IPS-18c (cell line): Measurements from ENCODE around the gene IL20.

Experiments
- H3K4me3 ChIP-seq: 2 replicates; pipeline ENCODE4 v1.7.0; 2013; ENCODE audit warnings: low read depth, mild to moderate bottlenecking, low read length, moderate library complexity; ENCODE audit not compliant: insufficient read depth
- H3K9me3 ChIP-seq: one replicate; pipeline ENCODE4 v1.6.1; 2013; ENCODE audit warnings: mild to moderate bottlenecking, low read length, moderate library complexity; ENCODE audit not compliant: control insufficient read depth, insufficient read depth

Gene IL20

GRCh38 chr1:206860165-206860564, 5.3 kb upstream of the IL20 start:
- Histone ChIP-seq H3K9me3 (no peaks in the 10 kb centered on the region), H3K4me3 (no peak overlapping the region)

- Histone ChIP-seq H3K4me3 (no peak overlapping the region), H3K9me3 (no peaks in the 10 kb centered on the region)
Observed at GRCh38 chr1:206863266-206863665, 2.2 kb upstream of the IL20 start.

- no peak overlapping the region for H3K4me3 ChIP-seq
- H3K9me3 ChIP-seq = no peaks in the 10 kb centered on the region
Observed at GRCh38 chr1:206866062-206866461, 639 bp downstream of the IL20 start.

DNA sequence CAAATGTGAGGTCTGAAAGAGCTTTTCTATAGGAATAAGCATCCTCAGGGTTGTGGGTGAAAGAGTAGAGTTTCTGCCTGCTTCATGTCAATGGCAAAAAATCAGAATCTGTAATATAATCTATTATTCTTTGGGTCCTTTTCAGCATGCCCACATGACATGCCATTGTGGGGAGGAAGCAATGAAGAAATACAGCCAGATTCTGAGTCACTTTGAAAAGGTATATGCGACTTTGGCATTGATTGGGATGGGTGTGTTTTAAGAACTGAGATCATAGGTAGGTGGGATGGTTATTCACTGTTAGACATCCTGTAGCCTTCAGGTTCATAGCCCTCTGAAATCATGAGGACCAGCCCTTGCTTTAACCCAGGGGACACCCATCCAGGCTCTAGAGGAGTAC, 1.8 kb downstream of the IL20 start:
- no peaks in the 10 kb centered on the region for H3K9me3 ChIP-seq
- no peak overlapping the region for H3K4me3 ChIP-seq

DNA sequence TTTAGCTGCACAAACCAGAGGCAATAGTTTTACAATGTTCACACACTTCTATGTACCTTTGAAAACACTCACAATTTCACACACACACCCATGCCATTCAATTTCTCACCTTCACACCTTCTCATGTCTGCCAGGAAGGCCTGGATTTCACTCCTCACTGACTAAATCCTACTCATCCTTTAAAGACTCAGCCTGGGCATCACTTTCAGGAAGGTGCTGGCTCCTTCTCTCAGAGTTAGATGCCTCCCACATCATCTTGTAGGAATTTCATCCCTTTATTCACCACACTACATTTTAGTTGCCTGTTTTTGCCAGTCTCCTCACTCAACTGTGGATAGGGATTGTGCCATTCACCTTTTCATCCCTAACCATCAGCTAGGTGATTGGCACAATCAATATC, 2.3 kb downstream of the IL20 start:
- no peaks in the 10 kb centered on the region for H3K9me3 ChIP-seq
- no peak overlapping the region for H3K4me3 ChIP-seq

GRCh38 chr1:206868264-206868663, 2.8 kb downstream of the IL20 start:
- Histone ChIP-seq H3K4me3 (no peak overlapping the region), H3K9me3 (no peaks in the 10 kb centered on the region)

DNA sequence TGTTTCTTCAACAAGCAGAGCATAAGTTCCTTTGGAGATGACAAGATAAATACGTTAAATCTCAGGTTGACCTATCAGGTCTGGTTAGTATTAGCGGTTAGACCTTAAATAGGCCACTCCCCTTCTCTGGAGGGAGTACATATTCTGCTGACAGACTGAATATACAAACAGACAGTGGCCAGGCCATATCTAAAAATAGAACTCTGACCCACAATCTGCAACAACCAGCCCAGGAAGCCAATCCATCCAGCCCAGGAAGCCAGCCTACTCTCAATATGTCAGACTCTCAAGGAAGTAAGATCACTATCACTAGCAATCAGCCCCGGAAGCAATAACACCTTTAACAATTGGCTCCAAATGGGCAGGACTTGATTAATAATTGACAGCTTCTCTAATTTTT, 6.7 kb downstream of the IL20 start:
- H3K4me3 ChIP-seq = no peak overlapping the region
- no peaks in the 10 kb centered on the region for H3K9me3 ChIP-seq

DNA sequence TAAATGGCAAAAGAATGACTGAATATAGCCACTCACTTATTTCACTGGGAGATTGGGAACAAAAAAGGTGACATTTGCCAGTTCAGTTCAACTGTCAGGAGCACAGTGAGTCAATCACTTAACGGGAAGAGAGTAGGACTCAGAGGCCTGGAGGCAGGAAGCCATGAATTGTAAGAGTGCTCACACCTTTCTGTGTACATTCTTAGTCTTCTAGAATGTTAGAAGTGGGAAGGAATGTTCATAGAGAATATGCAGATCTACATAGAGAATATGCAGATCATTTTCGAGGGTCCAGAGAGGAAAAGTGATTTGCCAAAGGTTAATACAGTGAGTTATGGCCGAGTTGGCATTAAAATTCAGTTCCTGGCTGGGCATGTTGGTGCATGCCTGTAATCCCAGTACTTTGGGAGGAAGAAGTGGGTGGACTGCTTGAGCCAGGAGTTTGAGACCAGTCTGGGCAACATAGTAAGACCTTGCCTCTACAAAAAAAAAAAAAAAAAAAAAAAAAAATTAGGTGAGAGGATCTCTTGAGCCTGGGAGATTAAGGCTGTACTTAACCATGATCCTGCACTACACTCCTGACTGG, 8.3 kb downstream of the IL20 start:
- peaks cover 4% of the 10 kb centered on the region for H3K9me3 ChIP-seq
- no peak overlapping the region for H3K4me3 ChIP-seq

GRCh38 chr1:206875752-206876377, 10.4 kb downstream of the IL20 start:
- peaks cover 4% of the 10 kb centered on the region for H3K9me3 ChIP-seq
- H3K4me3 ChIP-seq = no peak overlapping the region

DNA sequence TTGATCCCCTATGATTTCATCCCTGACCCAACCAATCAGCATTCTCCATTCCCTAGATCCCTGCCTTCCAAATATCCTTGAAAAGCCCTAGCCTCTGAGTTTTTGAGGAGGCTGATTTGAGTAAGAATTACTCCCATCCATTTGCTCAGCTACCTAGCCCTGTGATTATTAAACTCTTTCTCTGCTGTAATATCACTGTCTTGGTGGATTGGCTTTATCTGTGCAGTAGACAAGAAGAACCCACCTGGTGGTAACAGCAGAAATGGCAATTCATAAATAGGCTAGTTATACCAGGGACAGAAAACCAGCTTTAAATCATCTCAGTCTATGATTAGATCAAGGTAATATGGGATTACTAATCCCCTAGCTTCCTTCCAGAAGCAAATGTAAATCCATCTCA, 13.0 kb downstream of the IL20 start:
- Histone ChIP-seq H3K4me3 (no peak overlapping the region), H3K9me3 (peaks cover 4% of the 10 kb centered on the region)

GRCh38 chr1:206880314-206880713, 14.9 kb downstream of the IL20 start:
- no peak overlapping the region for H3K4me3 ChIP-seq
- H3K9me3 ChIP-seq = peaks cover 4% of the 10 kb centered on the region

GRCh38 chr1:206882555-206882954, 17.1 kb downstream of the IL20 start:
- Histone ChIP-seq H3K9me3 (peaks cover 4% of the 10 kb centered on the region), H3K4me3 (no peak overlapping the region)

GRCh38 chr1:206883160-206883559, 17.7 kb downstream of the IL20 start:
- H3K4me3 ChIP-seq = no peak overlapping the region
- H3K9me3 ChIP-seq = peaks cover 4% of the 10 kb centered on the region

DNA sequence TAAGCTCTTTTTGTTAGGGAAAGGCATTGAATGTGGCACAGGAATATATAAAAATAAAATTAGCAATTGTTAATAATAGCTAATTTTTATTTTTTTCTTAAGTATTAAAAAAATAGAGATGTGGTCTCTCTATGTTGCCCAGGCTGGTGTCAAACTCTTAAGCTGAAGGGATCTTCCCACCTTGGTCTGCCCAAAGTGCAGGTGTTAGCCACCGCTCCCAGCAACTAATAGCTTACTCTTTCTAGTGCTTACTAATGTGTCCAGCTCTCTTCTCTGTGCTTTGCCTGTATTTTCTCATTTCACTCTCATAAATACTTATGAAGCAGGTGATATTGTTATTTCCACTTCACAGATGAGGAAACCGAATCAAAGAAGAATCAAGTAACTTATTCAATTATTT, 18.5 kb downstream of the IL20 start:
- Histone ChIP-seq H3K9me3 (no peaks in the 10 kb centered on the region), H3K4me3 (no peak overlapping the region)

DNA sequence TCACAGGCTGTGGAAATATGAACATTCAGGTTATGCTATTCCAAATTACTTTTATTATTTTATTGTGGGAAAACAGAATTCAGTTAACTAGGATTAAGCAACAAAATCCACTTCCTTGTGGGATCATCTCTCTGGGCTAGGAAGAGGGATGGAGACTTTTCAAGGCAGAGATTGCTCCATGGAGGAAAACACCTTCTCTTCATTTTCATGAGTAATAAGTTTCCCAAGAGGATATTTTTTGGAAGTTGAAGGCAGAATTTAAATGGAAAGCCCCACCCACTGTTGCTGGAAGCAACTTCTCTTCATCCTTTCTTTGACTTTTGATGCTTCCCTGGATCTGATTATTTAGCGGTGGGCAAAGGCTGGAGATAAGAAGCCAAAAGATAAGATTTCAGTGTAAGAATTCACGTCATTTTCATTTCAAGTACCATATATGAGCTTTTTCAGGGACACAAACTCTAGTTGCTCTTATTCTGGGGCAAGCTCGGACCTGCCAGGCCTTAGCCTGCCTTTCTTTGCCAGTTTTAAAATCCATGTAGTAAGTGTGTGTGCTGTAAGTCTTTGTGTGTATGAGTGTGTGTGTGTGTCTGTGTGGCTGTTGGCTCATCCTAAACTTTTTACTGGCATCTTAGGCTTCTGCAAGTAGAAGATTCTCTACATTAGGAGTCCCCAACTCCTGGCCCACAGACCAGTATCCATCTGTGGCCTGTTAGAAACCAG, 20.1 kb downstream of the IL20 start:
- Histone ChIP-seq H3K4me3 (no peak overlapping the region), H3K9me3 (no peaks in the 10 kb centered on the region)

DNA sequence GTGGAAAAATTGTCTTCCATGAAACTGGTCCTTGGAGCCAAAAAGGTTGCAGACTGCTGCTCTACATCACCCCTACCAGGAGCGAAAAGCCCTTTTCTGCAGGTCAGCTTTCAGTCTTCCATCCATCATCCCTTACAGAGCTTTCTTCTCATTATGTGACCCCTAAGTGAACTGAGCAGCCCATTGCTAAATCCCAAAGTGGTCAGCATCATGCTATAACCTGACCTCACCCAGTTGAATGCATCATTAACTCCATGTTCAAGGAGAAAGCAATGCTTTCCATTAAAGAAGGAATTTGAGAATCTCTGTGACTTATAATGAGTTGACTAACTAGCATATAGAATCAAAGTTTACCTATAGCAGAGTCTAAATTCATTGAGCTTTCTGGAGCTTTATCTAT, 21.4 kb downstream of the IL20 start:
- H3K4me3 ChIP-seq = no peak overlapping the region
- H3K9me3 ChIP-seq = no peaks in the 10 kb centered on the region

GRCh38 chr1:206887701-206888100, 22.3 kb downstream of the IL20 start:
- Histone ChIP-seq H3K4me3 (no peak overlapping the region), H3K9me3 (no peaks in the 10 kb centered on the region)
